Measurements from ENCODE around the gene MAGI1.

MAGI1 gene

DNA sequence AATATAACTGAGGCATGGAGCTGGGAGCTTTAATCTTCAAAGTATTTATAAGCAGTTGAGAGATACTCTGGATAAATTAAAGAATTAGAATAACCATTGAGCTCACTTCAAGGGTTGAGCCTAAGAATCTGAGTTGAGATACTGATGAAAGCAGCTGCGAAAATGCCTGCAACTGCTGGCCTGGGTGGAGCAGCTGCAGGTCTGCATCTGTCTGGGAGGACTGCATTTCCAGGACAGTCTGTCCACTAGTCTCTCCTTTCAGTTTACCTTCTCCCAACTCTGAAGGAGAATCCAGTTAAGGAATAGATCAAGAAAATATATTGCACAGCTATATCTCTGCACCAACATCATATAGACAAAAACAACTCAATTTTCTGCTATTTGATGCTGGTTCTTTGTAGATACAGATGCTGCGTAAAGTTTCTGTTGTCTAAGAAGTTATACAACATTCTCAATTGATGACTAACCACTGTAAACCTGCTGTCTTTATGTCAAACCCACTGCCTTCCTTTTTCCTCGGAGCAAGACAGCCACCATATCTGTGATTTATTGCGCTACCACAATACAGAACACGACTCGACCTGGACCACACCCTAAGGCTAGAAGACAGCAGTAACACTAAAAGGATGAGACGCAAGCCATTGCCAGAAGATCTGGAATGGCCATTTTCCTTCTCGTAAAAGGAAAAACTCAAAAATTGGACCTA lies 245.1 kb downstream of the MAGI1 start:
- DNase-seq (ENCODE audit: low spot score), result no peak

DNA sequence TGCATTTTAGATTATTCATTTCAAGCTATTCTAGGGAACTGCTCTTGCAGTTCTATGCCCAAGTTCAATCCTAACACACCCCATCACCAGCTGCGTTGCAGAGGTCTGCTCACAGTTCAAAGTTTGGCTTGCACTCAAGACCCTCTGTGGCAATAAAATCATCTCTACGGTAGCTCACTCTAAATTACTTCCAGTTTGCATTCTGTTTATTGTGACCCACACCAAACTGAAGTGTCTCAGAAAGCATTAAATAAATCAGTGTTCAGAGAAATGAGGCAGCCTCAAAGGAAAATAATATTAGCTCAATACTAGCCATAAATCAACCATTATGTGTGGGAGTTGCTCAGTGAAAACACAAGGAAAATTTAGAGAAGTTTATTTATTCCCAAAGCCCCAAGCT lies 250.3 kb downstream of the MAGI1 start:
- no peak for DNase-seq (ENCODE audit: low spot score)

DNA sequence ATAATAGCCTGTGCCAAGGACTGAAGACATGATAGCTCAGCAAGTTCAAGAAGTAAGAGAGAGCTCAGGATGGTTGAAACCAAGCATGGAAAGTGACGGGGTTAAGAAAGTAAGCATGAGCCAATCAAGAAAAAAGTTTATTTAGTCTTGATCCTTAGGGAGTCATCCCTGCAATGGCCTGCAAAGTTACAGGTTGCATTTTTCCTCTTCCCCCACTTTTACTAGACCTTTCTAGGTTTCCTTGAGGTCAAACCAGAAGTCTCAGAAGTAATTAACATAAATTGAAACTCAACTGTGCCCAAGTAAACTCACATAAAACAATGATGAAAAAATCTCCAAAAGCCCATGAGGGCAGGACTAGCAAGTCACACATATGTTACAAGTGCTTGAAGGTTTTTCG lies 250.9 kb downstream of the MAGI1 start:
- DNase-seq (ENCODE audit: low spot score), result no peak

DNA sequence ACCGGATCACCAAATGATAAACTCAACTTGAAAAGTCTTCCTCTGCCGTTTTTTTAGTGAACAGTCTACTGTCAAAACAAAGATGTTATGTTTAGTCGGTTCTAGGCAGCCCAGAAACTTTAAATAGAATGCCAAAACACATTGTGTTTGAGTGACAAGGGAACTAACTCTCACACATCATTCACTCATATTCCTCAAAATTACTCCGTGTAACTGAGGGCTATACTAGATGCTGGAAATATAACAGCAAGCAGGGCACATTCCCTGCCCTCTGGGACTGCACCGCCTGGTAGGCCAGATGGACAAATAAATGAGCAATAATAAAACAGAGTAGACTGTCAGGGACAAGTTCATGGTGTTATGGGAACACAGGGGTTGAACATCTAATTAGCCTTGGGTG lies 251.4 kb downstream of the MAGI1 start:
- no peak for DNase-seq (ENCODE audit: low spot score)

DNA sequence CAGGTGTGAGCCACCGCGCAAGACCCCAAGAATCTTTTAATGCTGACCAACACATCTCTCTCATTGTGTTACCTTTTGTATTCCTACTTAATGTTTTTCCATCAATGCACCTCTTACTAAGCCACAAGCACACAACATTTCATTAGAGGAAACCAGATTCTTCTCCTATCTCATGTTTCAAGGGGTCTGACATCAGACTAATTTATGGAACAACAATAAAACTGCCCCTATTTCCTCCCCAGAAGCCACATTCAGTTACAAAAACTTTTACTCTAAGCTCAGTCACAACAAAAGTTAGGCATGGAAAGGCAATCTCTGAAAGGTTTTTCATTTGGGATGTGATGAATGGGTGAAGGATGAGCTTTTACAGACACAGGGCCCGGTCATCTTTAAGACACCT lies 251.8 kb downstream of the MAGI1 start:
- no peak for DNase-seq (ENCODE audit: low spot score)

GRCh38 chr3:65785065-65785645 lies 253.6 kb downstream of the MAGI1 start:
- peak; percentile 6 for DNase-seq (ENCODE audit: low spot score)

DNA sequence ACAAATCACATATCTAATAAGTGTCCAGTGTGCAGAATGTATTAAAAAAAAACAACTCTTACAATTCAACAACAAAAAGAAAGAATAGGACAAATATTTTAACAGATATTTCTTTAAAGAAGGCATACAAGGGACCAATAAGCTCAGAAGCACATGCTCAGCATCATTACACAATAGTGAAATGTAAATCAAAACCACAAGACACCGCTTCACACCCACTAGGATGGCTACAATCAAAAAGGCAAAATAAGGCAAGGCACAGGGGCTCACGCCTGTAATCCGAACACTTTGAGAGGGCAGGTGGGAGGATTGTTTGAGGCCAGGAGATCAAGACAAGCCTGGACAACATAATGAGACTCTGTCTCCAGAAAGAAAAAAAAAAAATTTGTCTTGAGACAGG lies 255.6 kb downstream of the MAGI1 start:
- DNase-seq (ENCODE audit: low spot score), result no peak

DNA sequence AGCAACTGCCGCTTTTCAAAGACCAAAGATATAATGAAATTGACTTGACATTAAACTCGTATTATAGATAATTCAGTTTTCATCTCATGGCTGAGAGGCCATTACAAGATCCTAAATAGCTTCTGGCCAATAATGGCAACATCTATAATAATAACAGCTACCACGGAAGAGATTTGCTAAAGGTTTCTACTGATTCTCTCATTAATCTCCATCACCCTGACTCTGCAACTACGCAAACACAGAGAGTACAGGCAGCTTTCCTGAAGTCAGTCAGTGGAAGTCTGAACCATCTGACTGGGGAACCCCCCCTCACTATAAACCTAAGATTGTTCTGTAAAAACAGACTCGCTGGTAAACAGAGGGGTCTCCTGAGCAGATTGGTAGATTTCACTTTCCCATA lies 257.1 kb downstream of the MAGI1 start:
- no peak for DNase-seq (ENCODE audit: low spot score)

- no peak for DNase-seq (ENCODE audit: low spot score)
These were observed 259.3 kb downstream of the MAGI1 start for GRCh38 chr3:65779390-65779789.

DNA sequence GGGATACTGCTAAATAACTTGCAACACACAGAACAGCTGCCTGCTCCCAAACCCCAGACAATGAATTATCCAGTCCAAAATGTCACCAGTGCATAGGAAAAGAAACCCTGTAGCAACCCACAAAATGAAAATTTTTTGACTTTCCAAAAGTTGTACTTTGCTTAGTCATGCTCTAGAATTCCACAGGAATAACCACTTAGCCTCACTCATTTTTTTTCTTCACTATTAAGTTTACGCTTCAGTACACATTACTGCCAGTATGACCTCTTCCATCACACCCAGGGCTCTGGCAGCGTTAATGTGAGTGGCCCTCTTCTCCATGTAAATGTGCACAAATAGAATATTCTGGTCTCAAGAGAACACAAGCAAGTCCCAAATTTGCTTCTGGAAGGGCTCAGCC lies 259.8 kb downstream of the MAGI1 start:
- no peak for DNase-seq (ENCODE audit: low spot score)

DNA sequence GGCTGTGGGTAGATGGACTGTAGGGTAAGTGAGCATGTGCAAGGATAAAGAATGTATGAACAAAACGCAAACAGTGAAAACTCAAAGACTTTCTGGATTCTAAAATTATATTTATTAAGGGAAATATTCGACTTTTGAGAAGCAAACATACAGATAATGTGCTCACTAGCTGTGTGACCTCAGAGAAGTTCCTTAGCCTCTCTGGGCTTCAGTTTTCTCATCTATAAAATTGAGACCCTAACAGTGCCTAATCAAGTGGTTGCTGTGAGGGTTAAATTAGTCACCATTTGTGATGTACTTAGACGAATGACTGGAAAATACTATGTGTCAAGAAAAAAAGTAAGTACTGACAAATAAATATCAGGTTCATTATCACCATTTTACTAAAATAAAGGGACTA lies 261.7 kb downstream of the MAGI1 start:
- DNase-seq (ENCODE audit: low spot score), result no peak

GRCh38 chr3:65776494-65776893 lies 262.2 kb downstream of the MAGI1 start:
- no peak for DNase-seq (ENCODE audit: low spot score)

DNA sequence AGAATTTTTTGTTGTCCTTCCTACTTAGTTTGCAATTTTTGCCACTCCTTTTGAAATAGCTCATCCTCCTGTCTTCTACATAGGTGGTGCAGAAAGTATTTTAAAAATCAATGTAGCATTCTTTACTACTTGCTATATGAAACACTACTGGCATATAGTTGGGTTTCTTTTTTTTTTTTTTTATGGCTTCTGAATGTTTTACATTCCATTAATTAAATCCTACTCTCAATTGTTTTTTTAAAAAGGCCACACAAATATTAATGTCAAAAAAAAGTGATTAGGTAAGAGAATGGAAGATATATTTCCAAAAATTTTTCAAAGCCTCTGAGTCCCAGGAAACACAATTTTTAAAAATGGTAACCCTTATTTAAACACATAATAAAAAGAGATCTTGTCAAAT lies 262.6 kb downstream of the MAGI1 start:
- DNase-seq (ENCODE audit: low spot score), result no peak

DNA sequence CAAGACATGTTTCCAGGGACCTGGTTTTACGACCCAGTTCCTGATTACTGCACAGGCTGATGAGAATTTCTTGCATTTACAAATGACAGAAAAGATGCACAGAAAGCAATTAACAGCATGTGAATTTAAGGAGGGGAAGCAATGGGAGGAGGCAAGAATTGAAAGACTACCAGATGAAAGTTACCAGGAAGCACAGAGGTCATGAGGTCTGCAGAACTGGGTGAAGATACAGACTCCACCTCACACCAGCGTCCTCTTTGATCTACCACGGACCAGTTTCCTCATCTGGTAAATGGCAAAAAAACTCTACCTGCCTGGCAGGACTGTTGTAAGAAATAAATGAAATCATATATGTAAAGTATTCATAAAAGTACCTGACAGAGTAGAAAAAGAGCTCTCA lies 266.0 kb downstream of the MAGI1 start:
- no peak for DNase-seq (ENCODE audit: low spot score)

DNA sequence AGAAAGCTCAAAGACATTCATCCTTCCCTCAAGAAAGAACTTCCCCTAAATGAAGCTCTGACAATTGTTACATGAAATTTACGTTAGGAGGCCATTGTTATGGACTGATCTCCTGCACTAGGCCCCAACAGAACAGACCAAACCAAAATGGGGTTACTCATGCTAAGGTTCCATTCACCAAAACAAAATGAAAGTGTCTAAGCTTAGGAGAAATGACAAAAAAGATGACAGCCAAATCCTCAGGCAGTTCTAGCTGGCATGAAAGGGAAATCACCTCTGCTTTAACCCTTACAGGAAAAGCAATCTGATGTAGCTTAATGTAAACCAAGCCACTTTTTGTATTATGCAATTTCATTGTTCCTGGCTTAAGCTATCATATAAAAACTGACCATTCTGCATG lies 271.2 kb downstream of the MAGI1 start:
- DNase-seq (ENCODE audit: low spot score), result no peak

DNA sequence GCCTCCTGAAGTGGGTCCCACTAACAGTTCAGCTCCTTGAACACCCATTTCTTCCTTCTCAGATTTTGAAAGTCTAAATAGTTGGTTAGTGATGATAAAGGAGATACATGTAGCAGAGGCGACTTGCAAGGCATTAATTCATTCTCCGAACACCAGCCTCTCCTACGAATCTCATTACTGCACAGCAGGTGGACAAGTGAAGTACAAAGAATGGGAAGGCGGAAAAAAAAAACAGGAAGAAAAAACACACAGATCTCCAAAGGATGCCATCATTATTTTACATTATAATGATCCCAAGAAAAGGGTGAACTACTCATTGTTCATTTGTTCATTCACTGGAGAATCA lies 276.5 kb downstream of the MAGI1 start:
- DNase-seq (ENCODE audit: low spot score), result no peak

DNA sequence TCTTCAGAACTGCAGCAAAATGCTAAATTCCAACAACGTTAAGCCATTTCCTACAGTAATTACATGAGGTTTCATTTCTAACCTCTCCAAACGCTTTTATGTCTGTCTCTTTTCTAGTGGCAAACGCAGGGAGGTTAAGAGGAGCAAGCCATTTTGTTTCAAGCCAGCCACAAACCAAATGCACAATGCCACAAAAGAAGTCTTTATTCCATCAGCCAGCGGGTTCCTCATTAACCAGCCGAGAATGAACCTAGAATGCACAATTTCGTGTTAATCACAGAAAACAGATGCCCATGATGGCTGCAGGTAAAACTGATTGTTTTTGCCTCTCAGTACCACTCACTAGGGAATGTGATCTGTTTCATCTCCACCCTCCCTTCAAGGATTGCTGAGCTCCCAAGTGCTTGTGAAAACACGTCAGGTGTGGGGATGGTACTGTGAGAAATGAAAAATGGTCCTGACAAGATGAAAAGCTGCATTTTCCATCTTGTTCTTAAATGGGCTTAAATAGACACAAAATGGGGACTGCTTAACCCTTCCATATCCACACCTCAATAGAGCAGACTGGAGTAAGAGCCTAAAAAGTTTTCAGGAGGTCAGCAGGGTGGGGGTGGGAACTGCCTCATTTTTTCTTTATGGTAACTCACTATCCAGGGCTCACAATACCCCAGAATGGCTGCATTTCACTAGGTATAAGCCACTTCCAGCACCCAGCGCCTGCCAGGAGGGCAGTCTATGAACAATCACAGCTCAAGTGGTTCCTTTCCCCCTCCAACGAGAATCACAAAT lies 277.1 kb downstream of the MAGI1 start:
- DNase-seq (ENCODE audit: low spot score), result no peak

- DNase-seq (ENCODE audit: low spot score), result no peak
These were observed 279.7 kb downstream of the MAGI1 start for GRCh38 chr3:65758876-65759598.

GRCh38 chr3:65758438-65758837 lies 280.3 kb downstream of the MAGI1 start:
- no peak for DNase-seq (ENCODE audit: low spot score)

- DNase-seq (ENCODE audit: low spot score), result no peak
These were observed 286.1 kb downstream of the MAGI1 start for GRCh38 chr3:65752636-65753035.

GRCh38 chr3:65751123-65751700 lies 287.5 kb downstream of the MAGI1 start:
- DNase-seq (ENCODE audit: low spot score), result no peak

DNA sequence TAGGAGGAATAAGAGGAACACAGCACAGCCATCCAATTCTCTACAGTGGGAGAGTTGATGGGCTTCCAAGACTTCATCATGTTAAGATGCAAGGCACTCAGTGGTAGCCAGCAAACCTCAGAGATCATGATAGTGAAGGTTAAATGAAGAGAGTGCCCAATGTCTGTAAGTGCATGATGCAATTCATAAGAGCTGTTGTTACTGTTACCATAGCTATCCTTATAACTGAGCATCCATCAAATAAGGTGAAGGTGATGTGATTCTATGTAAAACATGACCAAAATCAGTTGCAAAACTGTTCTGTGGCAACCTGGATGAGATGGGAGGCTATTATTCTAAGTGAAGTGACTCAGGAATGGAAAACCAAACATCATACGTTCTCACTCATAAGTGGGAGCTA lies 289.7 kb downstream of the MAGI1 start:
- DNase-seq (ENCODE audit: low spot score), result no peak

- DNase-seq (ENCODE audit: low spot score), result no peak
These were observed 290.4 kb downstream of the MAGI1 start for GRCh38 chr3:65748326-65748725.

Data from hematopoietic multipotent progenitor cell treated with erythropoietin and hydrocortisone succinate and interleukin-3 and kit ligand, for 17 days (in vitro differentiated cells).